Spleen (tissue), 7 donors: ENCODE results near the gene TMEM54.

Source experiments
- CTCF ChIP-seq, 11 experiments: fragments of 200-600 bp in 7 of 11; fragments of 450-650 bp in 4 of 11; sonication (generic) in 4 of 11; IDR thresholded peaks in 8 of 11; conservative IDR thresholded peaks in 3 of 11; 1 replicate in 7 of 11; 2 replicates in 4 of 11; pipeline versions ENCODE4 v1.4.0 to v1.8.0; 2016 to 2021; ENCODE audit warnings: antibody characterized with exemption in 11 of 11, inconsistent platforms in 4 of 11, mild to moderate bottlenecking in 1 of 11
- POLR2A ChIP-seq, 3 donors: fragments of 450-650 bp; IDR thresholded peaks; one replicate each; pipeline ENCODE4 v1.5.1; 2017; ENCODE audit warnings: antibody characterized with exemption in 3 of 3, mild to moderate bottlenecking in 1 of 3
- POLR2AphosphoS5 ChIP-seq, 3 donors: sonication (generic); formaldehyde crosslinking; IDR thresholded peaks; one replicate each; pipeline ENCODE4 v1.5.1; 2017; ENCODE audit warnings: antibody characterized with exemption in 3 of 3
- donor health status: DM: no; HTN: no; CAD: no; lungs with moderate emphysema.
- donor health status: DM: no; HTN: no; CAD: no.
- donor health status: DM: no; HTN: no; CAD: no.

DNA sequence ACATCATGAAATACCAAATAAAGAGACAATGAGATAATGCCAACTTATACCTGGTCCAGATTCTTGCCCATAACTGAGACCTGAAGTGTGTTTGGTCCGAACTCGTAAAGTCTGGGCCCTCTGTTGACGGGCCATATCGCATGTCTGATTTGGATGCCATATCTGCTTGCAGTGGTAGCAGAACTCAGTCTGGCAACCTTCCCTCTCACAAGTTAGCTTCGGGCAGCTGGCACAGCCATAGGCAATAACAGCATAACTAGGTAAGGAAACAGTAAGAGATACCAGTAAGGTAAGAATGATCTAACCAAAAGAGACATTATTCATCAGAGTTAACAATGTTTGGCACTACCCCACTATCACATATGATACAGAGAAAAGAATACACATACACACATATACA, 48.3 kb upstream of the TMEM54 start:
- TF ChIP-seq POLR2A (IDR thresholded peaks at IDR 0.05) = no peak
- no peak for TF ChIP-seq CTCF (IDR thresholded peaks at IDR 0.05 in 8 of 11, conservative IDR thresholded peaks at IDR 0.05 in 3 of 11)
- TF ChIP-seq POLR2AphosphoS5 (IDR thresholded peaks at IDR 0.05) = no peak
